Measurements from ENCODE around the gene RASSF10.
A peak's percentile ranks its signal among the peaks of the same experiment; 100 is the strongest.

RASSF10 gene

GRCh38 chr11:12999597-12999996, 9.5 kb upstream of the RASSF10 start:
- Histone ChIP-seq H3K9me3 (no peaks in the 10 kb centered on the region), H3K4me3 (no peak overlapping the region), H3K36me3 (replicated peaks) (no peaks in the 10 kb centered on the region), H3K27me3 (ENCODE audit: low read depth) (peaks cover 2% of the 10 kb centered on the region), H3K4me1 (peaks cover 4% of the 10 kb centered on the region; the same call in 1 of the 2 replicates)
- no peak for DNase-seq (ENCODE audit: low spot score in 2 of 2)
- in situ Hi-C loops (cut with MboI; ENCODE audit: low sequenced_read_pairs), result no loop called here

- no peak for DNase-seq (ENCODE audit: low spot score in 2 of 2)
- no peaks in the 10 kb centered on the region for H3K36me3 ChIP-seq (replicated peaks)
- H3K4me1 ChIP-seq, result peaks cover 4% of the 10 kb centered on the region; the same call in 1 of the 2 replicates
- H3K4me3 ChIP-seq, result no peak overlapping the region
- in situ Hi-C loops (cut with MboI; ENCODE audit: low sequenced_read_pairs), result no loop called here
- no peaks in the 10 kb centered on the region; the same call in none of the 2 replicates for H3K27me3 ChIP-seq (ENCODE audit: low read depth)
- no peaks in the 10 kb centered on the region for H3K9me3 ChIP-seq
Observed at GRCh38 chr11:13000116-13000515, 9.0 kb upstream of the RASSF10 start.

- in situ Hi-C loops (cut with MboI; ENCODE audit: low sequenced_read_pairs), result no loop called here
- H3K36me3 ChIP-seq (replicated peaks), result no peaks in the 10 kb centered on the region
- no peak for DNase-seq (ENCODE audit: low spot score in 2 of 2)
- no peaks in the 10 kb centered on the region; the same call in none of the 2 replicates for H3K27me3 ChIP-seq (ENCODE audit: low read depth)
- H3K9me3 ChIP-seq, result no peaks in the 10 kb centered on the region
- no peak overlapping the region for H3K4me3 ChIP-seq
- H3K4me1 ChIP-seq, result peaks cover 4% of the 10 kb centered on the region; the same call in 1 of the 2 replicates
Observed at GRCh38 chr11:13000721-13001120, 8.4 kb upstream of the RASSF10 start.

- no peaks in the 10 kb centered on the region for H3K36me3 ChIP-seq (replicated peaks)
- DNase-seq (ENCODE audit: low spot score in 2 of 2), result peak; percentile 29 to 60
- in situ Hi-C loops (cut with MboI; ENCODE audit: low sequenced_read_pairs), result no loop called here
- H3K27me3 ChIP-seq (ENCODE audit: low read depth), result peaks cover 11% of the 10 kb centered on the region
- H3K9me3 ChIP-seq, result no peaks in the 10 kb centered on the region
- H3K4me3 ChIP-seq, result no peak overlapping the region
- peaks cover 4% of the 10 kb centered on the region; the same call in 1 of the 2 replicates for H3K4me1 ChIP-seq
Observed at GRCh38 chr11:13003736-13004493, 5.2 kb upstream of the RASSF10 start.

- Histone ChIP-seq H3K9me3 (no peaks in the 10 kb centered on the region), H3K4me3 (no peak overlapping the region), H3K36me3 (replicated peaks) (no peaks in the 10 kb centered on the region), H3K4me1 (peaks cover 4% of the 10 kb centered on the region; the same call in 1 of the 2 replicates), H3K27me3 (ENCODE audit: low read depth) (peaks cover 40% of the 10 kb centered on the region)
- DNase-seq (ENCODE audit: low spot score in 2 of 2), result no peak
- in situ Hi-C loops (cut with MboI; ENCODE audit: low sequenced_read_pairs), result no loop called here
Observed at GRCh38 chr11:13007182-13008060, 1.7 kb upstream of the RASSF10 start.

GRCh38 chr11:13008061-13008435, 1.1 kb upstream of the RASSF10 start:
- H3K27me3 ChIP-seq (ENCODE audit: low read depth), result peaks cover 47% of the 10 kb centered on the region
- no peak for DNase-seq (ENCODE audit: low spot score in 2 of 2)
- no peaks in the 10 kb centered on the region for H3K9me3 ChIP-seq
- no peak overlapping the region for H3K4me3 ChIP-seq
- in situ Hi-C loops (cut with MboI; ENCODE audit: low sequenced_read_pairs), result no loop called here
- no peaks in the 10 kb centered on the region for H3K36me3 ChIP-seq (replicated peaks)
- peaks cover 4% of the 10 kb centered on the region; the same call in 1 of the 2 replicates for H3K4me1 ChIP-seq

- Histone ChIP-seq H3K4me1 (no peaks in the 10 kb centered on the region), H3K36me3 (replicated peaks) (no peaks in the 10 kb centered on the region), H3K9me3 (no peaks in the 10 kb centered on the region), H3K4me3 (no peak overlapping the region), H3K27me3 (ENCODE audit: low read depth) (peaks cover 60% of the 10 kb centered on the region)
- no peak for DNase-seq (ENCODE audit: low spot score in 2 of 2)
- in situ Hi-C loops (cut with MboI; ENCODE audit: low sequenced_read_pairs), result no loop called here
Observed at GRCh38 chr11:13009476-13009920, 382 bp downstream of the RASSF10 start.

- H3K4me1 ChIP-seq, result no peaks in the 10 kb centered on the region
- H3K9me3 ChIP-seq, result no peaks in the 10 kb centered on the region
- H3K4me3 ChIP-seq, result no peak overlapping the region
- H3K36me3 ChIP-seq (replicated peaks), result no peaks in the 10 kb centered on the region
- in situ Hi-C loops (cut with MboI; ENCODE audit: low sequenced_read_pairs), result no loop called here
- DNase-seq (ENCODE audit: low spot score in 2 of 2), result no peak
- peaks cover 60% of the 10 kb centered on the region for H3K27me3 ChIP-seq (ENCODE audit: low read depth)
Observed at GRCh38 chr11:13009921-13010748, 1.0 kb downstream of the RASSF10 start.

GRCh38 chr11:13010749-13011465, 1.8 kb downstream of the RASSF10 start:
- DNase-seq (ENCODE audit: low spot score in 2 of 2), result no peak
- Histone ChIP-seq H3K9me3 (no peaks in the 10 kb centered on the region), H3K36me3 (replicated peaks) (no peaks in the 10 kb centered on the region), H3K4me3 (no peak overlapping the region), H3K4me1 (no peaks in the 10 kb centered on the region), H3K27me3 (ENCODE audit: low read depth) (peaks cover 68% of the 10 kb centered on the region)
- in situ Hi-C loops (cut with MboI; ENCODE audit: low sequenced_read_pairs), result no loop called here

- H3K27me3 ChIP-seq (ENCODE audit: low read depth), result peaks cover 70% of the 10 kb centered on the region
- DNase-seq (ENCODE audit: low spot score in 2 of 2), result no peak
- no peaks in the 10 kb centered on the region for H3K36me3 ChIP-seq (replicated peaks)
- no peak overlapping the region for H3K4me3 ChIP-seq
- in situ Hi-C loops (cut with MboI; ENCODE audit: low sequenced_read_pairs), result no loop called here
- no peaks in the 10 kb centered on the region for H3K4me1 ChIP-seq
- H3K9me3 ChIP-seq, result no peaks in the 10 kb centered on the region
Observed at GRCh38 chr11:13011466-13012055, 2.4 kb downstream of the RASSF10 start.

- no peak for DNase-seq (ENCODE audit: low spot score in 2 of 2)
- Histone ChIP-seq H3K9me3 (no peaks in the 10 kb centered on the region), H3K4me3 (no peak overlapping the region), H3K27me3 (ENCODE audit: low read depth) (peaks cover 70% of the 10 kb centered on the region), H3K4me1 (no peaks in the 10 kb centered on the region), H3K36me3 (replicated peaks) (no peaks in the 10 kb centered on the region)
- in situ Hi-C loops (cut with MboI; ENCODE audit: low sequenced_read_pairs), result no loop called here
Observed at GRCh38 chr11:13012056-13012661, 3.0 kb downstream of the RASSF10 start.

- H3K4me3 ChIP-seq, result no peak overlapping the region
- no peaks in the 10 kb centered on the region for H3K4me1 ChIP-seq
- H3K36me3 ChIP-seq (replicated peaks), result no peaks in the 10 kb centered on the region
- no peaks in the 10 kb centered on the region for H3K9me3 ChIP-seq
- in situ Hi-C loops (cut with MboI; ENCODE audit: low sequenced_read_pairs), result no loop called here
- H3K27me3 ChIP-seq (ENCODE audit: low read depth), result peaks cover 64% of the 10 kb centered on the region
- no peak for DNase-seq (ENCODE audit: low spot score in 2 of 2)
Observed at GRCh38 chr11:13013054-13013488, 4.0 kb downstream of the RASSF10 start.
